PC-9 (cell line): ENCODE results near the gene MYO1B. TPM values are rescaled to one million over a fixed set of nuclear protein-coding genes. Genes with fewer than 3 reads are reported as not detected.

Experiments
- BruUV-seq: library from RNA; stranded (reverse); fragments of 400-500 nt; replicated peaks from 2 replicates; lab custom pipeline; 2021; lab: Mats Ljungman, UMichigan
- CTCF ChIA-PET: fragments of 300-600 bp; sonication (Branson Sonifier 250); formaldehyde crosslinking; loops from one replicate; lab custom pipeline; 2022; ENCODE audit warnings: antibody characterized with exemption; lab: Charles Lee
- POLR2A ChIA-PET: fragments of 300-600 bp; sonication (Branson Sonifier 250); formaldehyde crosslinking; loops from one replicate; lab custom pipeline; 2022; ENCODE audit warnings: antibody characterized with exemption; ENCODE audit not compliant: unreplicated experiment; lab: Charles Lee
- DNase-seq, 2 experiments: peaks; one replicate each; pipeline versions ENCODE4 v3.0.0 to v3.0.0-alpha.2; 2015 to 2022; ENCODE audit warnings: mixed read lengths in 1 of 2
- H2AFZ ChIP-seq: fragments of 200-600 bp; sonication (generic); 2 replicates; pipeline ENCODE4 v1.8.1; 2017; ENCODE audit warnings: antibody characterized with exemption
- H3F3A ChIP-seq: fragments of 200-600 bp; sonication (generic); 2 replicates; pipeline ENCODE4 v1.8.1; 2017; ENCODE audit warnings: antibody characterized with exemption, mild to moderate bottlenecking, low read depth; ENCODE audit not compliant: insufficient read depth
- H3K27ac ChIP-seq: fragments of 200-600 bp; sonication (generic); 2 replicates; pipeline ENCODE4 v1.6.1; 2016; ENCODE audit warnings: mixed run types
- H3K27me3 ChIP-seq: fragments of 200-600 bp; sonication (generic); 2 replicates; pipeline ENCODE4 v1.6.1; 2016; ENCODE audit warnings: low read depth, mixed run types; ENCODE audit not compliant: insufficient read depth
- H3K36me3 ChIP-seq: fragments of 200-600 bp; sonication (generic); 2 replicates; pipeline ENCODE4 v1.6.1; 2016; ENCODE audit warnings: low read depth, mixed run types
- H3K4me1 ChIP-seq: fragments of 200-600 bp; sonication (generic); replicated peaks from 2 replicates; pipeline ENCODE4 v1.6.1; 2016; ENCODE audit warnings: mixed run types; ENCODE audit not compliant: insufficient read depth
- H3K4me2 ChIP-seq: fragments of 200-600 bp; sonication (generic); 2 replicates; pipeline ENCODE4 v1.6.1; 2017; ENCODE audit warnings: mixed run types
- H3K4me3 ChIP-seq: fragments of 200-600 bp; sonication (generic); 2 replicates; pipeline ENCODE4 v1.6.1; 2016; ENCODE audit warnings: mixed run types
- H3K79me2 ChIP-seq: fragments of 200-600 bp; sonication (generic); 2 replicates; pipeline ENCODE4 v1.6.1; 2017; ENCODE audit warnings: low read depth, mixed run types
- H3K9me2 ChIP-seq: fragments of 200-600 bp; sonication (generic); 2 replicates; pipeline ENCODE4 v1.8.1; 2017; ENCODE audit warnings: mild to moderate bottlenecking; ENCODE audit not compliant: insufficient read depth
- H3K9me3 ChIP-seq: fragments of 200-600 bp; sonication (generic); 2 replicates; pipeline ENCODE4 v1.8.1; 2016; ENCODE audit warnings: low read depth; ENCODE audit not compliant: insufficient read depth
- H4K20me1 ChIP-seq: fragments of 200-600 bp; sonication (generic); 2 replicates; pipeline ENCODE4 v1.8.1; 2017; ENCODE audit not compliant: insufficient read depth
- CTCF ChIP-seq: fragments of 200-600 bp; sonication (generic); conservative IDR thresholded peaks from 2 replicates; pipeline ENCODE4 v1.6.1; 2017; ENCODE audit warnings: mixed run types, antibody characterized with exemption, mild to moderate bottlenecking, moderate library complexity
- EZH2 ChIP-seq: fragments of 200-600 bp; sonication (generic); IDR thresholded peaks from 2 replicates; pipeline ENCODE4 v1.8.0; 2017; ENCODE audit warnings: antibody characterized with exemption, low read depth
- intact Hi-C: fragments of 100-400 bp; cut with micrococcal nuclease; formaldehyde crosslinking; loops from one replicate; pipeline ENCODE4 v1.10.0; 2022; ENCODE audit not compliant: unreplicated experiment
- total RNA-seq: library from RNA; stranded (reverse); gene quantifications from 2 replicates; pipeline ENCODE4 v1.2.3, GENCODE V29; 2021

The MYO1B gene
- total RNA-seq, 1 experiment from 2014 or later = 55.0 TPM

- Histone ChIP-seq H3K9me2 (no peaks in the 10 kb centered on the region), H3K27ac (no peak overlapping the region), H3K27me3 (no peaks in the 10 kb centered on the region), H3K9me3 (no peaks in the 10 kb centered on the region; the same call in 1 of the 2 replicates), H3K36me3 (no peaks in the 10 kb centered on the region), H3K4me2 (no peak overlapping the region), H3K79me2 (no peaks in the 10 kb centered on the region), H3K4me1 (peaks cover 24% of the 10 kb centered on the region), H3K4me3 (no peak overlapping the region), H2AFZ (no peak overlapping the region), H3F3A (peaks cover 23% of the 10 kb centered on the region), H4K20me1 (no peaks in the 10 kb centered on the region)
- intact Hi-C loops = no loop called here
- TF ChIP-seq CTCF (no peak), EZH2 (no peak)
- DNase-seq = no peak
- BruUV-seq = no TSS peak
- ChIA-PET CTCF (no interaction called here), POLR2A (no interaction called here)
Measured at GRCh38 chr2:191222507-191222906, 22.7 kb upstream of the MYO1B start.

GRCh38 chr2:191222952-191223351, 22.3 kb upstream of the MYO1B start:
- H3K27me3 ChIP-seq = no peaks in the 10 kb centered on the region
- no peaks in the 10 kb centered on the region for H3K79me2 ChIP-seq
- intact Hi-C loops = no loop called here
- H3K9me3 ChIP-seq = no peaks in the 10 kb centered on the region; the same call in 1 of the 2 replicates
- H3K4me1 ChIP-seq = peaks cover 20% of the 10 kb centered on the region
- POLR2A ChIA-PET = no interaction called here
- BruUV-seq = no TSS peak
- DNase-seq = no peak
- no peak overlapping the region for H3K4me2 ChIP-seq
- no peak overlapping the region for H2AFZ ChIP-seq
- CTCF ChIA-PET = no interaction called here
- H3K9me2 ChIP-seq = no peaks in the 10 kb centered on the region
- no peak for TF ChIP-seq EZH2
- no peak for TF ChIP-seq CTCF
- H3K36me3 ChIP-seq = no peaks in the 10 kb centered on the region
- H3K4me3 ChIP-seq = no peak overlapping the region
- no peaks in the 10 kb centered on the region for H4K20me1 ChIP-seq
- H3F3A ChIP-seq = peaks cover 19% of the 10 kb centered on the region
- no peak overlapping the region for H3K27ac ChIP-seq

GRCh38 chr2:191225126-191225525, 20.1 kb upstream of the MYO1B start:
- CTCF ChIA-PET = no interaction called here
- peaks cover 2% of the 10 kb centered on the region for H3K4me1 ChIP-seq
- H2AFZ ChIP-seq = no peak overlapping the region
- no peaks in the 10 kb centered on the region for H3K36me3 ChIP-seq
- H3K27ac ChIP-seq = no peak overlapping the region
- POLR2A ChIA-PET = no interaction called here
- H4K20me1 ChIP-seq = no peaks in the 10 kb centered on the region
- DNase-seq = no peak
- TF ChIP-seq CTCF (no peak), EZH2 (no peak)
- no peak overlapping the region for H3K4me2 ChIP-seq
- no peaks in the 10 kb centered on the region for H3K9me2 ChIP-seq
- no peaks in the 10 kb centered on the region for H3K79me2 ChIP-seq
- H3K27me3 ChIP-seq = no peaks in the 10 kb centered on the region
- no peak overlapping the region for H3K4me3 ChIP-seq
- no TSS peak for BruUV-seq
- no peaks in the 10 kb centered on the region; the same call in 1 of the 2 replicates for H3K9me3 ChIP-seq
- H3F3A ChIP-seq = peaks cover 4% of the 10 kb centered on the region
- intact Hi-C loops = no loop called here
